ENCODE data around the gene SNRK. TPM values are rescaled to one million over a fixed set of nuclear protein-coding genes. Genes with fewer than 3 reads are reported as not detected.

Gene SNRK
- total and polyA plus RNA-seq, 4 donors = 7.8 to 95.1 (median 38.7) TPM

GRCh38 chr3:43307649-43308048 lies 21.3 kb downstream of the SNRK start:
- no peaks in the 10 kb centered on the region for H3K27me3 ChIP-seq (ENCODE audit: control insufficient read depth in 1 of 2, insufficient read depth in 2 of 2, low read length in 1 of 2)
- no peaks in the 10 kb centered on the region for H3K4me1 ChIP-seq (ENCODE audit: control insufficient read depth in 1 of 2, insufficient read depth in 2 of 2, low read length in 2 of 2)
- H3K27ac ChIP-seq (ENCODE audit: low read depth in 1 of 2, low read length in 2 of 2) = no peak overlapping the region
- intact Hi-C loops (cut with DNase I) = no loop called here
- H3K36me3 ChIP-seq (ENCODE audit: control insufficient read depth in 1 of 2, insufficient read depth in 2 of 2, low read length in 1 of 2) = peaks cover 0 to 3% of the 10 kb centered on the region in 2 donors
- no peak for ATAC-seq (ENCODE audit: low FRiP score)
- WGBS, 2 donors = 96% methylated on average over 2 of the region's 2 CpGs
- no peak overlapping the region for H3K4me3 ChIP-seq (ENCODE audit: low read length in 2 of 2)
- H3K9me3 ChIP-seq (ENCODE audit: control insufficient read depth, low read length) = no peaks in the 10 kb centered on the region
- DNase-seq = no peak

DNA sequence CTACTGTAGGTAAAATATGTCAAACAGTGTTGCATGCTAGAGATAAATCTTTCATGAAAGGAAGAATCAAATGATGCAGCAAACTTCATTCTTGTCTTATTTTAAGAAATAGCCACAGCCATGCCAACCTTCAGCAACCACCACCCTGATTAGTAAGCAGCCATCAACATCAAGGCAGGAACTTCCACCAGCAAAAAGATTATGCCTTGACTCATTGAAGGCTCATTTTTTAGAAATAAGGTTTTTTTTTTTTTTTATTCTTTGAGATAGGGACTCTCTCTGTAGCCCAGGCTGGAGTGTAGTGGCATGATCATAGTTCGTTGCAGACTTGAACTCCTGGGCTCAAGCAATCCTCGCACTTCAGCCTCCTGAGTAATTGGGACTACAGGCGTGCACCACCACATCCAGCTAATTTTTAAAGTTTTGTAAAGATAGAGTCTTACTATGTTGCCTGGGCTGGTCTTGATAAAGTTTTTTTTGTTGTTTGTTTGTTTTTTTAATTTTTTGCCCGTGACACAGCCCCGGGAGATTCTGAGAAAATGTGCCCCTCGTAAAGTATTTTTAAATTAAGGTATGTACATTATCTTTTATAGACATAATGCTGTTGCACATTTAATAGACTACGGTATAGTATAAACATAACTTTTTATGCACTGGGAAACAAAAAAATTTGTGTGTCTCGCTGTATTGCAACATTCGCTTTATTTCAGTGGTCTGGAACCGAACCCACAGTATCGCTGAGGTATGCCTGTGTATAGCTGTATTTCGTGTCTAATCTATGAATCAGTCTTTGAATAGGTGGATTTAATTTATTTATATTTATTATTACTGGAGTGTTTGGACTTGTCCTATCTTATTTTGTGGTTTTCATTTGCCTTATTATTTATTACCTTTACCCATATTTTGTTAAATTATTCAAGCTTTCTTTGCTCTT lies 23.3 kb downstream of the SNRK start:
- DNase-seq (no peak), ATAC-seq (ENCODE audit: low FRiP score) (no peak)
- Histone ChIP-seq H3K36me3 (ENCODE audit: control insufficient read depth in 1 of 2, insufficient read depth in 2 of 2, low read length in 1 of 2) (peaks cover 0 to 3% of the 10 kb centered on the region in 2 donors), H3K9me3 (ENCODE audit: control insufficient read depth, low read length) (no peaks in the 10 kb centered on the region), H3K4me3 (ENCODE audit: low read length in 2 of 2) (no peak overlapping the region), H3K27me3 (ENCODE audit: control insufficient read depth in 1 of 2, insufficient read depth in 2 of 2, low read length in 1 of 2) (no peaks in the 10 kb centered on the region), H3K27ac (ENCODE audit: low read depth in 1 of 2, low read length in 2 of 2) (no peak overlapping the region), H3K4me1 (ENCODE audit: control insufficient read depth in 1 of 2, insufficient read depth in 2 of 2, low read length in 2 of 2) (no peaks in the 10 kb centered on the region)
- intact Hi-C loops (cut with DNase I) = no loop called here
- WGBS, 2 donors = 97 to 98% methylated on average over 12 of the region's 12 CpGs

- Histone ChIP-seq H3K4me1 (ENCODE audit: control insufficient read depth in 1 of 2, insufficient read depth in 2 of 2, low read length in 2 of 2) (peaks cover 0 to 3% of the 10 kb centered on the region in 2 donors), H3K36me3 (ENCODE audit: control insufficient read depth in 1 of 2, insufficient read depth in 2 of 2, low read length in 1 of 2) (no peaks in the 10 kb centered on the region), H3K27me3 (ENCODE audit: control insufficient read depth in 1 of 2, insufficient read depth in 2 of 2, low read length in 1 of 2) (no peaks in the 10 kb centered on the region), H3K27ac (ENCODE audit: low read depth in 1 of 2, low read length in 2 of 2) (no peak overlapping the region), H3K9me3 (ENCODE audit: control insufficient read depth, low read length) (no peaks in the 10 kb centered on the region), H3K4me3 (ENCODE audit: low read length in 2 of 2) (no peak overlapping the region)
- 86 to 88% methylated on average over 4 of the region's 4 CpGs for WGBS, 2 donors
- intact Hi-C loops (cut with DNase I) = no loop called here
- DNase-seq (no peak), ATAC-seq (ENCODE audit: low FRiP score) (no peak)
Measured at GRCh38 chr3:43316783-43317460, 30.6 kb downstream of the SNRK start.

- 50 to 63% methylated on average over 8 of the region's 8 CpGs for WGBS, 2 donors
- H3K9me3 ChIP-seq (ENCODE audit: control insufficient read depth, low read length) = no peaks in the 10 kb centered on the region
- H3K27ac ChIP-seq (ENCODE audit: low read depth in 1 of 2, low read length in 2 of 2) = no peak overlapping the region
- ATAC-seq (ENCODE audit: low FRiP score) = peak; percentile 29
- H3K36me3 ChIP-seq (ENCODE audit: control insufficient read depth in 1 of 2, insufficient read depth in 2 of 2, low read length in 1 of 2) = no peaks in the 10 kb centered on the region
- peaks cover 0 to 3% of the 10 kb centered on the region in 2 donors for H3K4me1 ChIP-seq (ENCODE audit: control insufficient read depth in 1 of 2, insufficient read depth in 2 of 2, low read length in 2 of 2)
- H3K27me3 ChIP-seq (ENCODE audit: control insufficient read depth in 1 of 2, insufficient read depth in 2 of 2, low read length in 1 of 2) = no peaks in the 10 kb centered on the region
- intact Hi-C loops (cut with DNase I) = no loop called here
- no peak overlapping the region for H3K4me3 ChIP-seq (ENCODE audit: low read length in 2 of 2)
- DNase-seq = no peak
Measured at GRCh38 chr3:43317461-43318316, 31.3 kb downstream of the SNRK start.

GRCh38 chr3:43319376-43319775 lies 33.0 kb downstream of the SNRK start:
- ATAC-seq (ENCODE audit: low FRiP score) (no peak), DNase-seq (no peak)
- intact Hi-C loops (cut with DNase I) = no loop called here
- Histone ChIP-seq H3K4me3 (ENCODE audit: low read length in 2 of 2) (no peak overlapping the region), H3K9me3 (ENCODE audit: control insufficient read depth, low read length) (no peaks in the 10 kb centered on the region), H3K27me3 (ENCODE audit: control insufficient read depth in 1 of 2, insufficient read depth in 2 of 2, low read length in 1 of 2) (no peaks in the 10 kb centered on the region), H3K36me3 (ENCODE audit: control insufficient read depth in 1 of 2, insufficient read depth in 2 of 2, low read length in 1 of 2) (no peaks in the 10 kb centered on the region), H3K4me1 (ENCODE audit: control insufficient read depth in 1 of 2, insufficient read depth in 2 of 2, low read length in 2 of 2) (peaks cover 0 to 3% of the 10 kb centered on the region in 2 donors), H3K27ac (ENCODE audit: low read depth in 1 of 2, low read length in 2 of 2) (no peak overlapping the region)
- 92 to 94% methylated on average over 6 of the region's 6 CpGs for WGBS, 2 donors

DNA sequence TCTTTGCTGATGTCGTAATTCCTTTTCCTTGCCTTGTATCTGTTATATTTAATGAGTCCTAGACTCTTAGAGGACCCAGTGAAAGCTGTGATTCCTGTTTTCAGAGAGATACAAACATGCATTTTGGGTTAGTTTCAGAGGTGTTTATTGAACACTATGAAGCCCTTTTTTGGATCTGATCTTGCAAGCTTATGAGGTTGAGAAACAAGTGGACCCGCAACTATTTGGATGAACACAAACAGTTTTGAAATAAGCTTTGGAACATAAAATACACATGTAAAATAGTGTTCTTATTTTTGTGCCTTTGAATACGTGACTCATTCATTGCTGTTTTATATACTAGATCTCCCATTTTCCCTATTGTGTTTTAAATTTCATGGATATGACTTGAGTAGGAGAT lies 33.5 kb downstream of the SNRK start:
- H3K4me3 ChIP-seq (ENCODE audit: low read length in 2 of 2) = no peak overlapping the region
- no peaks in the 10 kb centered on the region for H3K9me3 ChIP-seq (ENCODE audit: control insufficient read depth, low read length)
- peaks cover 0 to 3% of the 10 kb centered on the region in 2 donors for H3K4me1 ChIP-seq (ENCODE audit: control insufficient read depth in 1 of 2, insufficient read depth in 2 of 2, low read length in 2 of 2)
- no peaks in the 10 kb centered on the region for H3K36me3 ChIP-seq (ENCODE audit: control insufficient read depth in 1 of 2, insufficient read depth in 2 of 2, low read length in 1 of 2)
- no peak overlapping the region for H3K27ac ChIP-seq (ENCODE audit: low read depth in 1 of 2, low read length in 2 of 2)
- intact Hi-C loops (cut with DNase I) = no loop called here
- no peak for ATAC-seq (ENCODE audit: low FRiP score)
- H3K27me3 ChIP-seq (ENCODE audit: control insufficient read depth in 1 of 2, insufficient read depth in 2 of 2, low read length in 1 of 2) = no peaks in the 10 kb centered on the region
- 95 to 96% methylated on average over 3 of the region's 3 CpGs for WGBS, 2 donors
- no peak for DNase-seq

DNA sequence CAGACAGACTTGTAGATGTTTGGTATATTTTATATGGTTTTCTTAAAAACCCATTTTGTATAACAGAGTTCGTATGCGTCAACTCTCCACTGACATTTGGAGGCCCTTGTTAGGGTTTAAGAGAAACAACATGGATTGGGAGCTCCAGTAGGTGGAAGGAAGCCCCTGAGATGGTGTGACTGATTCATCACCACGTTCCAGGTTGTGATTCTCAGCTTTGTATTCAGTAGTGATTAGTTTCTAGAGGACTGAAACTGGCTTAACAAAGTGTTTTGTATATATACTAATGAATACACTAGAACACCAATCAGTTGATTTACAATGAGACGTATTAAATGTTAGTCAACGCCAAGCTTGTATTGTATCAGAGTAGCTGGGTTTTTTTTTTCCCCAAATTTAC lies 33.9 kb downstream of the SNRK start:
- Histone ChIP-seq H3K4me3 (ENCODE audit: low read length in 2 of 2) (no peak overlapping the region), H3K27ac (ENCODE audit: low read depth in 1 of 2, low read length in 2 of 2) (no peak overlapping the region), H3K9me3 (ENCODE audit: control insufficient read depth, low read length) (no peaks in the 10 kb centered on the region), H3K27me3 (ENCODE audit: control insufficient read depth in 1 of 2, insufficient read depth in 2 of 2, low read length in 1 of 2) (no peaks in the 10 kb centered on the region), H3K36me3 (ENCODE audit: control insufficient read depth in 1 of 2, insufficient read depth in 2 of 2, low read length in 1 of 2) (no peaks in the 10 kb centered on the region), H3K4me1 (ENCODE audit: control insufficient read depth in 1 of 2, insufficient read depth in 2 of 2, low read length in 2 of 2) (peaks cover 0 to 3% of the 10 kb centered on the region in 2 donors)
- DNase-seq (no peak), ATAC-seq (ENCODE audit: low FRiP score) (no peak)
- WGBS, 2 donors = 96 to 97% methylated on average over 5 of the region's 5 CpGs
- intact Hi-C loops (cut with DNase I) = no loop called here

DNA sequence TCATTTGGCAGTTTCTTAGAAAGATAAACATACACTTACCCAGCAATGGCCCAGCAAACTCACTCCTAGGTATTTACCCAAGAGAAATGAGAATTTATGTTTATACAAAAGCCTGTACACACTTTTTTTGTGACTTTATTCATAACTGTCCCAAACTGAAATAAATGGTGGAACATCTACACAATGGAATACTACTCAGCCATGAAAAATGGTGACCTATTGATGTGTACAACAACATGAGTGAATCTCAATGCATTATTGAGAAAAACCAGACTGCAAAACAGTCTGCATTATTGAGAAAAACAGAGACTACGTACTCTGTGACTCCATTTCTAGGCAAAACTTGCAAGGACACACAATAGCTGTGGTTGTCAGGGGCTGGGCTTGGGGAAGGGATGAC lies 37.2 kb downstream of the SNRK start:
- no peak for DNase-seq
- intact Hi-C loops (cut with DNase I) = no loop called here
- 98% methylated on average over 1 of the region's 1 CpG for WGBS, 2 donors
- no peaks in the 10 kb centered on the region for H3K36me3 ChIP-seq (ENCODE audit: control insufficient read depth in 1 of 2, insufficient read depth in 2 of 2, low read length in 1 of 2)
- peaks cover 2 to 3% of the 10 kb centered on the region in 2 donors for H3K4me1 ChIP-seq (ENCODE audit: control insufficient read depth in 1 of 2, insufficient read depth in 2 of 2, low read length in 2 of 2)
- ATAC-seq (ENCODE audit: low FRiP score) = no peak
- no peaks in the 10 kb centered on the region for H3K27me3 ChIP-seq (ENCODE audit: control insufficient read depth in 1 of 2, insufficient read depth in 2 of 2, low read length in 1 of 2)
- H3K4me3 ChIP-seq (ENCODE audit: low read length in 2 of 2) = no peak overlapping the region
- no peak overlapping the region for H3K27ac ChIP-seq (ENCODE audit: low read depth in 1 of 2, low read length in 2 of 2)
- H3K9me3 ChIP-seq (ENCODE audit: control insufficient read depth, low read length) = no peaks in the 10 kb centered on the region
